Measurements from ENCODE around the gene NOL4L. TPM values are rescaled to one million over a fixed set of nuclear protein-coding genes. Genes with fewer than 3 reads are reported as not detected.

NOL4L gene
- total and polyA plus RNA-seq, 2 experiments from 2014 or later: 38.8 to 39.2 TPM

GRCh38 chr20:32457479-32457986, 127.6 kb downstream of the NOL4L start:
- Histone ChIP-seq H3F3A (replicated peaks; ENCODE audit: low read depth) (0 out of 2 replicates have a peak, but pooled peaks cover 15% of the 10 kb centered on the region), H3K9me2 (ENCODE audit: insufficient read depth) (no peaks in the 10 kb centered on the region), H3K27ac (ENCODE audit: low read depth) (peak overlapping the region; percentile 92), H3K36me3 (ENCODE audit: insufficient read depth) (peaks cover 4% of the 10 kb centered on the region; the same call in 1 of the 2 replicates), H3K79me2 (replicated peaks; ENCODE audit: insufficient read depth) (0 out of 2 replicates have a peak, but pooled peaks cover 7% of the 10 kb centered on the region), H3K4me1 (ENCODE audit: insufficient read depth) (peaks cover 14% of the 10 kb centered on the region), H3K4me3 (peak overlapping the region; percentile 82), H4K20me1 (replicated peaks; ENCODE audit: insufficient read depth) (peaks cover 23% of the 10 kb centered on the region), H3K27me3 (ENCODE audit: insufficient read depth) (no peaks in the 10 kb centered on the region), H2AFZ (peak overlapping the region; percentile 90), H3K4me2 (peak overlapping the region; percentile 92)
- Mint-ChIP-seq H3K4me1 (peaks cover 18% of the 10 kb centered on the region; the same call in 2 of the 3 replicates), H3K27ac (peak overlapping the region; percentile 15; the same call in 1 of the 2 replicates), H3K4me3 (peak overlapping the region; percentile 62), H3K27me3 (ENCODE audit: insufficient read depth, low read depth, poor library complexity) (peaks cover 16% of the 10 kb centered on the region), H3K36me3 (ENCODE audit: low read depth) (peaks cover 15% of the 10 kb centered on the region), H3K9me3 (no peaks in the 10 kb centered on the region)
- no peak for TF ChIP-seq REST (IDR thresholded peaks at IDR 0.05; ENCODE audit: unreplicated experiment)
- TF ChIP-seq JUNB (IDR thresholded peaks at IDR 0.05; ENCODE audit: unreplicated experiment): no peak
- no peak; the same call in 1 of the 2 replicates for TF ChIP-seq POLR2AphosphoS5 (IDR thresholded peaks at IDR 0.05; ENCODE audit: low read depth)
- TF ChIP-seq CTCF (conservative IDR thresholded peaks at IDR 0.05; ENCODE audit: low read depth in 2 of 2): no peak
- no peak for TF ChIP-seq ZNF462 (CRISPR knock-in tag; IDR thresholded peaks at IDR 0.05)
- TF ChIP-seq ETS1 (IDR thresholded peaks at IDR 0.05): no peak
- no peak for TF ChIP-seq NANOG (IDR thresholded peaks at IDR 0.05; ENCODE audit: borderline replicate concordance)
- TF ChIP-seq EZH2 (IDR thresholded peaks at IDR 0.05; ENCODE audit: low read depth, unreplicated experiment): no peak
- no peak for TF ChIP-seq ZNF331 (CRISPR knock-in tag; IDR thresholded peaks at IDR 0.05; ENCODE audit: low read depth)
- TF ChIP-seq CREB1 (CRISPR knock-in tag; IDR thresholded peaks at IDR 0.05; ENCODE audit: low read depth): no peak
- TF ChIP-seq STAT1 (IDR thresholded peaks at IDR 0.05; ENCODE audit: unreplicated experiment): no peak
- TF ChIP-seq ZNF114 (CRISPR knock-in tag; IDR thresholded peaks at IDR 0.05): no peak
- ATAC-seq (peak; percentile 88), DNase-seq (ENCODE audit: low spot score) (peak; percentile 99)

Data from GM23338 (cell line).